Fibroblast of skin of back (primary cell): ENCODE measurements around the gene USP25. TPM values are rescaled to one million over a fixed set of nuclear protein-coding genes. Genes with fewer than 3 reads are reported as not detected.

ENCODE experiments used
- DNase-seq: peaks from one replicate; pipeline ENCODE4 v3.0.0-alpha.2; 2013
- polyA plus RNA-seq, 2 experiments: library from polyadenylated mRNA; unstranded; fragments of 120-200 nt; gene quantifications; one replicate each; pipeline ENCODE4 v1.2.1, GENCODE V29; 2013; ENCODE audit not compliant: insufficient read length in 2 of 2

Gene USP25
- 23.8 TPM for polyA plus RNA-seq (2013, experiment 1 of 2; ENCODE audit: insufficient read length)
- 36.3 TPM for polyA plus RNA-seq (2013, experiment 2 of 2; ENCODE audit: insufficient read length)

DNA sequence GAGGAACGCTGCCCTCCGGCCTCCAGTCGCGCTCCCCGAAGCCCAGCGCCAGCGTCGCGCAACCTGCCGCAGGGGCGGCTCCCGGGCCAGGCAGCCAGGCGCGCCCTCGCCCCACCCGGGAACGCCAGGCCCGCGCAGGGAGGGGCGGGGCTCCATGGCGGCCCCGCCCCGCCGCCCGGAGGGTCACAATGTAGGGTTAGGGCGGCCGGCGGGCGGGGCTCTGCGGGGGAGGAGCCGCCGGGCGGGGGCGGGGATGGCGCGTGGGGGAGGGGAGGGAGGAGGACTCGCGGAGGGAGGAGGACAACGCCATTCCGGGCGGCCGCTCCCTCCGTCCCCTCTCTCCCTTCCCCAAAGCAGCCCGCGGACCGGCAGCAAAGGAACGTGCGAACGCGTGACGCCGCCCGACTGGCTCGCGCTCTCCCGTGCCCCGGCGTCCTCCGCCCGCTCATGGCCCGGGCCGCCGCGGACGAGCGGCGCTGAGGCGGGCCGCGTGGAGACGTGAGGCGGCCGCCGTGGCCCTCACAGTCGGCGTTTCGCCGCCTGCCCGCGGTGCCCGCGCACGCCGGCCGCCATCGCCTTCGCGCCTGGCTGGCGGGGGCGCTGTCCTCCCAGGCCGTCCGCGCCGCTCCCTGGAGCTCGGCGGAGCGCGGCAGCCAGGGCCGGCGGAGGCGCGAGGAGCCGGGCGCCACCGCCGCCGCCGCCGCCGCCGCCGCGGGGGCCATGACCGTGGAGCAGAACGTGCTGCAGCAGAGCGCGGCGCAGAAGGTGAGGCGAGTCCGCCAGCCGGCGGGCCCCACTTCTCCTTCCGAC lies at the start of gene USP25:
Gene USP25, plus strand, starts transcription at position 309 of the 810 bp plus-strand sequence. Its CDS starts 412 bp downstream, at position 721.
- peak; percentile 77 for DNase-seq

GRCh38 chr21:15682186-15682895 lies 47.4 kb upstream of the USP25 start:
- DNase-seq = peak; percentile 64

- DNase-seq = peak; percentile 57
Measured at GRCh38 chr21:15682977-15683376, 46.8 kb upstream of the USP25 start.

DNA sequence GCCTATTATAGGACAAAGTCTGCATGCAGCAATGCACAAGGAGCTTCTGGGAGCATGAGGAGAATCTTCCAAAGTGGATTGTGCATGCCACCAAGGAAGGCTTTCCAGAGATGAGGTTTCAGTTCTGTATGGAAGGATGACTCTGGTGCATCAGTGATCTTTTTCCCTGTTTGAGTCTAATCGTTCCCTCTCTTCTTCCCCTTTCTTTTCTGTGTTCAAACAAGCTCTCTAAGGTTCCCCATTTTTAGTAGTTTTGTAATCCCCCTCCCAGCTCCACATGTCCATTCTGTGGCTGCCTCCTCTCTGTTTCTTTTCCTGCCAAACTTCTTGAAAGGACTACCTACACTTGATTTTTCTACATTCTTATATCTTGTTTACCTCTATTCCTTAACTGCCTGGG lies 43.3 kb upstream of the USP25 start:
- no peak for DNase-seq

DNA sequence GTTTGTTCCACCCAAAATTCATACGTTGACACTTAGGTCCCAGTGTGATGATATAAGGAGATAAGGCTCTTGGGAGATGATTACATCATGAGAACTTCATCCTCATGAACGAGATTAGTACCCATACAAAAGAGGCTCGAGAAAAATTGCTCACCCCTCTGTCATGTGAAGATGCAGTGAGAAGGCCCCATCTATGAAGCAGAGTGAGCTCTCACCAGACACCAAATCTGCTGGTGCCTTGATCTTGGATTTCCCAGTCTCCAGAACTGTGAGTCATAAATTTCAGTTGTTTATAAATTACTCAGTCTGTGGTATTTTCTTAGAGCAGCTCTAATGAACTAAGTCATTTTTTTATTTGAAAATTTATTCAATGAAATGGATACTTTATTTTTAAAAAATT lies 42.6 kb upstream of the USP25 start:
- DNase-seq = peak; percentile 80

- peak; percentile 41 for DNase-seq
Measured at GRCh38 chr21:15688016-15688415, 41.8 kb upstream of the USP25 start.

- peak; percentile 61 for DNase-seq
Measured at GRCh38 chr21:15688809-15689208, 41.0 kb upstream of the USP25 start.

- peak; percentile 49 for DNase-seq
Measured at GRCh38 chr21:15692711-15693110, 37.1 kb upstream of the USP25 start.

DNA sequence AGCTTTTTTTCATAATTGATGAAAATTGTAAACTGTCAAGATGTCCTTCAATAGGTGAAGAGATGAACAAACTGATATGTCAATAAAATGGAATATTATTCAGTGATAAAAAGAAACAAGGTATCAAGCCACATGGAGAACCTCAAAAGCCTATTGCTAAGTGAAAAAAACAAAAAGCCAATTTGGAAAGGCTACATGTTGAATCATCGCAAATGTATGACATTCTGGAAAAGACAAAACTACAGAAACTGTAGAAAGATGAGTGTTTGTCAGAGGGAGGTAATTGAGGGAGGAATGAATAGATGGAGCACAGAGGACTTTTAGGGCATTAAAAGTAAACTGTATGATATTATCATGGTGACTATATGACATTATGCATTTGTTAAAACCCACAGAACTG lies 34.5 kb upstream of the USP25 start:
- DNase-seq = no peak

- no peak for DNase-seq
Measured at GRCh38 chr21:15701830-15702229, 28.0 kb upstream of the USP25 start.

GRCh38 chr21:15703932-15704331 lies 25.9 kb upstream of the USP25 start:
- DNase-seq = no peak

- peak; percentile 98 for DNase-seq
Measured at GRCh38 chr21:15706696-15707095, 23.1 kb upstream of the USP25 start.

GRCh38 chr21:15713412-15713811 lies 16.4 kb upstream of the USP25 start:
- peak; percentile 42 for DNase-seq

- no peak for DNase-seq
Measured at GRCh38 chr21:15718711-15719110, 11.1 kb upstream of the USP25 start.

DNA sequence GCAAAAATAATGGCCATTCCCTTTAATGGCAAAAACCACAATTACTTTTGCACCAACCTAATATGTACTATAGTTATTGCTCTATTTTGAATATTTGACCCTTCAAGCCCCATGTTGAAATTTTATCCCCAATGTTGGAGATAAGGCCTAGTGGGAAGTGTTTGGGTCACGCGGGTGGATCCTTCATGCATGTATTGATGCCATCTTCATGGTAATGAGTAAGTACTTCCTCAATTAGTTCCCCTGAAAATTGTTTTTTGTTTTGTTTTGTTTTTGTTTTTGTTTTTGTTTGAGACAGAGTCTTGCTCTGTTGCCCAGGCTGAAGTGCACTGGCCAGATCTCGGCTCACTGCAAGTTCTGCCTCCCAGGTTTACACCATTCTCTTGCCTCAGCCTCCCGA lies 9.8 kb upstream of the USP25 start:
- no peak for DNase-seq

DNA sequence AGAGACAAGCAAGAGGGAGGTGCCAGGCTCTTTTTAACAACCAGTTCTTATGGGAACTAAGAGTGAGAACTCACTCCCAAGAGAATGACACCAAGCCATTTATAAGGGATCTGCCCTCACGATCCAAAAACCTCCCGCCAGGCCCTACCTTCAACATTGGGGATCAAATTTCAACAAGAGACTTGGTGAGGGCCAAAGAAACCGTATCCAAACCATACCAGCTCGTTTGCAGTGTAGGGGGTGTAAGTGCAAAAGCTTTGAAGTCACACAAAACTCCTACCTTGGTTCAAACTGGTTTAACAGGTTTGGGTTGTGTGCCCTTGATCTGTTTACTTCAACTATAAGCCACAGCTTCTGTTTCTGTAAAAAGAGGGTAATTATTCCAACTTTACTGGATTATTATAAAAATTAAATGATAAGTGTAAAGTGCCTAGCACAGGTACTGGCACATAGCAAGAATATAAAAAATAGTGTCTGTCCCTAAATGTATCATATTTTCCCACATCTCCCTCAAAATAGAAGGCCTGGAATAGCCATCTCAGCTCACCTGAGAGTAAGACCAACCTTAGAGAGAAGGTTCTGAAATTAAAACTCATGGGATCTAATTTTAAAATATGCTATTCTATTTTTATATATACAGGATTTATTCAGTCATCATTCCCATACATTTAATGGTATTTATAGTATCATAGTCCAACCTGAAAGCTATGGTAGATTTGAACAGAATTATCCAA lies 7.0 kb upstream of the USP25 start:
- DNase-seq = no peak

GRCh38 chr21:15725949-15726348 lies 3.8 kb upstream of the USP25 start:
- no peak for DNase-seq

DNA sequence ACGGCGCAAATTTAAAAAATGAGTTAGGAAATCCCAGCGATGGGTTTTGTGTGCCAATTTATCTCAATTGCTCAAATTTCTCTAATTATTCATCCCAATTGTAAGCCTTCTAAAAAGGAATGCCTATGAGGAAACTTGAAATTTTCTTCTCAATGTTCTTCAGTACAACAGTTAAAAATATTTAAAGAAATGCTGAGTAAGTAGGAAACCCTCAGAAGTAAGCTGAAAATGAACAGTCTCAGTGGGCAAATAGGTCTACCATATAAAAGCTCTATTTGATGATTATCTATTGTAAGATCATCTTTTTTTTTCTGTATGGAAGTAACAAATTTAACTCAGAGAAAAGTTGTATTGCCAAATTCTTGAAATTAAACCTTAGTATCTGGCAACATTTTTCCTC lies 1.7 kb upstream of the USP25 start:
- DNase-seq = no peak

DNA sequence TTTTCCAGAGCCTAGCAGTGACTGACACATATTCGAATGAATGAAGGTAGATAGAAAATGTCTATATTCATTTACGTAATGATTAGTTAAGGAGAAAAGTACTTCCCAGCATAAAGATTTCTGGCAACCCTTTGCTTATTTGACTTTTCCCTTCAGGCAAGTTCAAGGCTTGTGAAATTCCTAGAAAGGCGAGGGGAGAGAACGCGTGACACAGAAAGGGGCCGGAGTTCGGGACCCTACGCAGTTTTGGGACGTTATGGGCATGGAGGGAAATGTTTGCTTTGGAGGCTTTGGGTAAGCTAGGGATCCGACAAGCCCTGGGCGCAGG lies 472 bp upstream of the USP25 start:
- no peak for DNase-seq

DNA sequence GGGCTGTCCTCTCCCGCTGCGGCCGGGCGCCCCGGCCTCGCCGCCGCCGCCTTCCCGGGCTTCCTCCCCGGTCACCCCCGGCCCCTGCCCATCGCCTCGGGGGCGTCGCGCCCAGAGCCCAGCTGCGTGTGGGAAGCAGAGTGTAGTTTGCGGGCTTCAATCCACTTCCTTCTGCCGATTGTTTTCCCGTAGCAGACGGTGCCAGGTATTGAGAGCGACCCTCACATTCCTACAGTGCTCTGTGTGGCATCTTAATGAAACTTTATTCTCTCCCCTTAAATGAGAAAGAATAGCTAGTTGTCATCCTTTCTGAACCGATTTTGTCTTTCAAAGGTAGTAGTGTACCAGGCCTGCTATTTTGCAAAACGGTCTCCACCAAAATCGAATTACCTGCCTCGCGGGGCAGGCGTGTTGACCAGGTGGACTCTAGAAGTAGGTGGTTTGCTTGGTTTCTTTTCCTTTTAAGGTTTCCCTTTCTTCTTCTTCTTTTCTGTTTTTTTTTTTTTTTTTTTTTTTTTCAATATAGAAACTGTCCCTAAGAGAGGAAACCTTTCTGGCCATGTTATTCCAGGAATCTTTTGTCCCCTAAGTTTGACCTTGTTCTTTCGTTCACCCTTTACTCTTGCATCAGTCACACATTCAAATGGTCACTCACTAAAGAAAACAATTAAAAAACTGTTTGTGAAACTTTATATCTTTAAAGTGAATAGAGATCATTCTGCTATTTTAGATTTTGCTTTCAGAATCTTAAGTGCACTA lies 881 bp downstream of the USP25 start:
- DNase-seq = no peak

DNA sequence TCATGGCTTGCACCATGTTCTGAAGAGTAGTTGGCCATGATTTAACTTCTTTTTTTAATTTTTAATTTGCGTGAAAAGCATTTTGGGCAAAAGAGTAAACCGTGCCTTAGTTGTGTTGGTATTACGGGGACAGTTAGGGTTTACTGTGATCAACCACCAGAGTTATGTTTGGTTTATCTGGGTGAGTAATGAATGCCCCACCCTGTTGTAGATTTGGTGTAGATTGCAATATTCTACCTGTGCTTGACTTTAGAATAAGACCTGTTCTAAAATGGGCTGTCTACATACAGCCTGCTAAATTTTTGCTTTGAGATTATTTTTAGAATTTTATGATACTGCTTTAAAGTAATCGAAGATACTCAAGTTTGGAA lies 1.4 kb downstream of the USP25 start:
- DNase-seq = no peak

DNA sequence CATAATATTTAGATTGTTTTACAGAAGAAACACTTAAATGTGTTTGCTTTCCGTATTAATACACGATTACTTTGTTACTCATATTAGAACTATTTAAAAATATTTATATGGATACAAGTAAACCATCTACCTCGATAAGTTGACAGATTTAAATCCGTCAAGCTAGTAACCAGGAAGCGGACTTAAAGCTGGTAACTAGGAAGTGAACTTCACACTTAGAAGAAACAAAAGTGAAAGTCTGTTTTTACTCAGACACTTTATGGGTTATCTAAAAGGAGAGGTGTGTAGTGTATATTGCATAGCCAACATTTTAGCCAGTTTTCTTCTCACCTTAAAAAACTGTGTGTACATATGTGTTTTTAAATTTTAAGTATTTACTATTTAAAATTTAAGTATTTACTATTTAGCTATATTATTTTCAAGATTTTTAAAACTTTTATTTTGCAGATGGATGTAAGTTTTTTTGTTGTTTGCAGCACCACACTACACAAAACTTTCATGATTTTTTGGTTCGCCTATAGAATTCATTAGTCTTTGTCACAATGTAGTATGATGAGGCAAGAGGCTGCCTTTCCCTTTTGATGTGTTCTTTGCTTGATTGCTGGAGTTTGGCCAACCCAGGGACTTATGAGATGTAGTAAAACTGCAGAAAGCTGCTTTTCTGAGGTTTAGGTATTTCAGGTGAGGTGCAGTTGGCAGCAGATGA lies 2.7 kb downstream of the USP25 start:
- peak; percentile 32 for DNase-seq
